Upper lobe of left lung (tissue), 6 donors: ENCODE results near the gene NAALADL1. TPM values are rescaled to one million over a fixed set of nuclear protein-coding genes. Genes with fewer than 3 reads are reported as not detected.

ENCODE experiments used
- ATAC-seq, 2 donors: fragments of 200-7000 bp; cut with Tn5 transposase; one replicate each; pipeline ENCODE4 v1.9.1; 2022; ENCODE audit warnings: mild to moderate bottlenecking in 2 of 2, moderate library complexity in 2 of 2; ENCODE audit not compliant: low FRiP score in 2 of 2
- DNase-seq, 2 donors: peaks; one replicate each; pipeline ENCODE4 v3.0.0-alpha.2; 2019 to 2020
- H3K27ac ChIP-seq, 4 donors: fragments of 200-600 bp; sonication (generic); one replicate each; pipeline ENCODE4 v1.5.1; 2016 to 2019
- H3K27me3 ChIP-seq, 4 donors: fragments of 200-600 bp; sonication (generic); one replicate each; pipeline ENCODE4 v1.5.1; 2017 to 2019
- H3K36me3 ChIP-seq, 4 donors: fragments of 200-600 bp; sonication (generic); one replicate each; pipeline ENCODE4 v1.5.1; 2016 to 2019
- H3K4me1 ChIP-seq, 4 donors: fragments of 200-600 bp; sonication (generic); one replicate each; pipeline ENCODE4 v1.5.1; 2018 to 2019
- H3K4me3 ChIP-seq, 4 donors: fragments of 200-600 bp; sonication (generic); one replicate each; pipeline ENCODE4 v1.5.1; 2017 to 2019; ENCODE audit warnings: mild to moderate bottlenecking in 2 of 4, moderate library complexity in 1 of 4
- H3K9me3 ChIP-seq, 4 donors: fragments of 200-600 bp; sonication (generic); one replicate each; pipeline ENCODE4 v1.5.1; 2018 to 2019
- CTCF ChIP-seq, 6 experiments: fragments of 450-650 bp in 4 of 6; fragments of 200-600 bp in 2 of 6; sonication (generic) in 2 of 6; IDR thresholded peaks; one replicate each; pipeline ENCODE4 v1.5.1; 2016 to 2019; ENCODE audit warnings: antibody characterized with exemption in 6 of 6
- EP300 ChIP-seq, 4 donors: sonication (generic); formaldehyde crosslinking; IDR thresholded peaks; one replicate each; pipeline ENCODE4 v1.5.1; 2017; ENCODE audit warnings: antibody characterized with exemption in 4 of 4, control low read depth in 2 of 4
- POLR2A ChIP-seq, 4 donors: fragments of 450-650 bp; IDR thresholded peaks; one replicate each; pipeline ENCODE4 v1.5.1; 2016 to 2017; ENCODE audit warnings: antibody characterized with exemption in 4 of 4, mild to moderate bottlenecking in 2 of 4
- POLR2AphosphoS5 ChIP-seq, 2 donors: sonication (generic); formaldehyde crosslinking; IDR thresholded peaks; one replicate each; pipeline ENCODE4 v1.5.1; 2017; ENCODE audit warnings: antibody characterized with exemption in 2 of 2
- WGBS, 2 donors: methylation state at CpG; one replicate each; pipeline ENCODE4 v1.1.5; 2017 to 2018; 5-methylcytosine and 5-hydroxymethylcytosine counted together
- total RNA-seq, 6 donors: library from RNA; depleted of rRNA in 4 of 6; stranded (reverse); fragments of >200 nt in 4 of 6; gene quantifications; one replicate each; pipeline versions ENCODE4 v1.1.0 to v1.2.1, GENCODE V29; 2016 to 2021
- donor health status: DM: no; HTN: no; CAD: no; lungs with moderate emphysema.
- donor health status: DM: no; HTN: yes; CAD: no; lungs with severe emphysema.

Gene NAALADL1
- total RNA-seq, 6 donors from 2014 or later, result 5.9 to 27.2 (median 9.1) TPM

DNA sequence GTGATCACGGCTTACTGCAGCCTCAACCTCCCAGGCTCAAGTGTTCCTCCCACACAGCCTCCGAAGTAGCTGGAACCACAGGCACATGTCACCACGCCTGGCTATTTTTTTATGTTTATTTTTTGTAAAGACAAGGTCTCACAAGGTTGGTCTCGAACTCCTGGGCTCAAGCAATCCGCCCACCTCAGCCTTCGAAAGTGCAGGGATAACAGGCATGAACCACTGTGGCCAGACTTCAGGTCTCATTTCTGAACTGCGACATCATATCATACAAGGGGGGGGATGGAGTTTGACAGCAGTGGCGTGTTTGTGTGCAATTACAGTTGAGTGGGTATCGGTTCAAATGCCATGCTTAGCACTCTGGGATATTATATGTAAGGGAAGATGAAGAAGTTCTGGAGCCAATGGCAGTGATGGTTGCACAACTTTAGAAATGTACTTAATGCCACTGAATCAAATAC is 6.9 kb downstream of the NAALADL1 start:
- DNase-seq (no peak), ATAC-seq (no peak)
- Histone ChIP-seq H3K4me3 (no peak overlapping the region), H3K36me3 (no peaks in the 10 kb centered on the region), H3K4me1 (peaks cover 10 to 20% (median 16%) of the 10 kb centered on the region in 4 donors), H3K27me3 (no peaks in the 10 kb centered on the region), H3K27ac (no peak overlapping the region), H3K9me3 (no peaks in the 10 kb centered on the region)
- WGBS, 2 donors, result 82 to 83% methylated on average over 9 of the region's 9 CpGs
- TF ChIP-seq EP300 (IDR thresholded peaks at IDR 0.05) (no peak), POLR2AphosphoS5 (IDR thresholded peaks at IDR 0.05) (no peak), POLR2A (IDR thresholded peaks at IDR 0.05) (no peak), CTCF (IDR thresholded peaks at IDR 0.05) (no peak)

- WGBS, 2 donors, result 21 to 36% methylated on average over 35 to 48 of the region's 56 CpGs
- H3K36me3 ChIP-seq, result peaks cover 0 to 23% (median 8%) of the 10 kb centered on the region in 4 donors
- TF ChIP-seq POLR2A (IDR thresholded peaks at IDR 0.05), result no peak
- no peak for TF ChIP-seq EP300 (IDR thresholded peaks at IDR 0.05)
- no peak for TF ChIP-seq POLR2AphosphoS5 (IDR thresholded peaks at IDR 0.05)
- TF ChIP-seq CTCF (IDR thresholded peaks at IDR 0.05), result no peak
- peak overlapping the region in 3 of 4 donors; percentile 69 to 75 (median 71) for H3K27ac ChIP-seq
- H3K4me1 ChIP-seq, result peaks cover 22 to 37% (median 31%) of the 10 kb centered on the region in 4 donors
- no peaks in the 10 kb centered on the region for H3K27me3 ChIP-seq
- peak in 1 of 2 donors; percentile 68 for ATAC-seq
- H3K9me3 ChIP-seq, result no peaks in the 10 kb centered on the region
- DNase-seq, result peak in 1 of 2 donors; percentile 83
- H3K4me3 ChIP-seq, result peak overlapping the region; percentile 46 to 62 (median 52)
These were observed 10.6 kb downstream of the NAALADL1 start for GRCh38 chr11:65047581-65048422.

DNA sequence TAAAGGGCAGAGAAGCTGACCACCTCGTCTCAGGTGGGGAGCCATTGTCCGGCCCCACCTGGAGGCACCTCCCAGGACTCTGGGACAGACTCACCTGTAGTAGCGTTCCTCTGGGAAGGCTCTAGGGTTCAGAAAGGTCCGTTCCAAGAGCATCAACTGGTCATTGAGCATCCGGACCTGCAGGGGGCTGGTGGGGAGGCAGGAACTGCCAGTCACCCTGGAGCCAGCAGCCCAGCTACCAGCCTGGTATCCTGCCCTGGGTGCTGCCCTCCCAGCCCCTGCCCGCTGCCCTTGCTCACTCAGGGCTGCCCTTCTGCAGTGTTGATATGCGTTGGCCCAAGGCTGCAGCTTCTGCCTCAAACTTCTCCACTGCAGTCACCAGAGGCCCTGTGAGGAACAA is 12.6 kb downstream of the NAALADL1 start:
- peaks cover 31 to 53% (median 44%) of the 10 kb centered on the region in 4 donors for H3K4me1 ChIP-seq
- TF ChIP-seq CTCF (IDR thresholded peaks at IDR 0.05) (no peak), POLR2A (IDR thresholded peaks at IDR 0.05) (no peak), POLR2AphosphoS5 (IDR thresholded peaks at IDR 0.05) (no peak), EP300 (IDR thresholded peaks at IDR 0.05) (no peak)

GRCh38 chr11:65045061-65045460 is 13.3 kb downstream of the NAALADL1 start:
- H3K27me3 ChIP-seq, result no peaks in the 10 kb centered on the region
- TF ChIP-seq EP300 (IDR thresholded peaks at IDR 0.05), result no peak
- no peak for TF ChIP-seq POLR2AphosphoS5 (IDR thresholded peaks at IDR 0.05)
- no peak for TF ChIP-seq CTCF (IDR thresholded peaks at IDR 0.05)
- TF ChIP-seq POLR2A (IDR thresholded peaks at IDR 0.05), result no peak
- ATAC-seq, result no peak
- peaks cover 31 to 59% (median 50%) of the 10 kb centered on the region in 4 donors for H3K4me1 ChIP-seq
- H3K27ac ChIP-seq, result no peak overlapping the region
- no peak for DNase-seq
- 83 to 88% methylated on average over 5 of the region's 5 CpGs for WGBS, 2 donors
- H3K4me3 ChIP-seq, result no peak overlapping the region
- H3K9me3 ChIP-seq, result no peaks in the 10 kb centered on the region
- H3K36me3 ChIP-seq, result peaks cover 0 to 23% (median 8%) of the 10 kb centered on the region in 4 donors

More for the DNA sequence above, 12.6 kb downstream of the NAALADL1 start:
- Histone ChIP-seq H3K36me3 (peaks cover 0 to 23% (median 8%) of the 10 kb centered on the region in 4 donors), H3K27me3 (no peaks in the 10 kb centered on the region), H3K4me3 (no peak overlapping the region), H3K9me3 (no peaks in the 10 kb centered on the region), H3K27ac (no peak overlapping the region)
- DNase-seq (no peak), ATAC-seq (no peak)
- 76 to 94% methylated on average over 3 to 7 of the region's 7 CpGs for WGBS, 2 donors
